ENCODE measurements around the gene CACNA1A. TPM values are rescaled to one million over a fixed set of nuclear protein-coding genes. Genes with fewer than 3 reads are reported as not detected.
"Not testable (repeated sequence)": the region's sequence is repeated elsewhere in the genome, so short reads cannot be mapped to it uniquely, and the experiment has no call there.

The CACNA1A gene
- total and polyA plus RNA-seq, 2 of the 13 experiments (the other 11 are each of a cell fraction or from before 2014, with no cell fraction given) = not detected

- FAIRE-seq (no peak), ATAC-seq (no peak)
- 1% methylated on average over 6 of the region's 6 CpGs for WGBS (ENCODE audit: low lambda C conversion rate)
Observed at GRCh38 chr19:13530720-13531119, 24.4 kb upstream of the CACNA1A start.

GRCh38 chr19:13529721-13530120 lies 23.4 kb upstream of the CACNA1A start:
- POLR2A ChIA-PET; in situ Hi-C loops (cut with HindIII; ENCODE audit: extremely low pct_ligation_motif_present, low pct_unique_long_range_greater_than_20kb); CTCF ChIA-PET (ENCODE audit: low intra/inter-chr PET ratio, low total read pairs); H3K4me2 ChIP-seq (ENCODE audit: low read depth, low read length); ATAC-seq; BruUV-seq (replicated peaks); H3K36me3 ChIP-seq (replicated peaks in 1 of 2; ENCODE audit: control insufficient read depth in 1 of 2, insufficient read depth in 2 of 2, low read length in 2 of 2); H3K27me3 ChIP-seq (ENCODE audit: control insufficient read depth in 1 of 2, insufficient read depth in 2 of 2, low read length in 2 of 2); H3K4me1 ChIP-seq (ENCODE audit: insufficient read depth, low read length); H3K9me3 ChIP-seq (ENCODE audit: low read length); DNase-seq (ENCODE audit: low spot score); intact Hi-C loops (cut with micrococcal nuclease; ENCODE audit: unreplicated experiment); H3K9ac ChIP-seq (ENCODE audit: insufficient read depth, low read depth, low read length); H2AFZ ChIP-seq (ENCODE audit: low read length); H3K79me2 ChIP-seq (ENCODE audit: insufficient read depth, low read length); H3K27ac ChIP-seq (ENCODE audit: extremely low read length, insufficient read depth, low read length); H3K4me3 ChIP-seq (replicated peaks in 1 of 3; ENCODE audit: insufficient read depth in 1 of 3, low read depth in 2 of 3, low read length in 3 of 3); H4K20me1 ChIP-seq (ENCODE audit: insufficient read depth, low read length); FAIRE-seq: not testable (repeated sequence)
- 53% methylated on average over 2 of the region's 2 CpGs for WGBS (ENCODE audit: low lambda C conversion rate)

More at GRCh38 chr19:13530720-13531119, 24.4 kb upstream of the CACNA1A start:
- H2AFZ ChIP-seq (ENCODE audit: low read length) = no peak overlapping the region
- ChIA-PET POLR2A (no interaction called here), CTCF (ENCODE audit: low intra/inter-chr PET ratio, low total read pairs) (no interaction called here)
- H3K4me3 ChIP-seq (replicated peaks in 1 of 3; ENCODE audit: insufficient read depth in 1 of 3, low read depth in 2 of 3, low read length in 3 of 3) = no peak overlapping the region
- DNase-seq (ENCODE audit: low spot score) = no peak
- no peaks in the 10 kb centered on the region for H4K20me1 ChIP-seq (ENCODE audit: insufficient read depth, low read length)
- no peak overlapping the region for H3K4me2 ChIP-seq (ENCODE audit: low read depth, low read length)
- no peaks in the 10 kb centered on the region for H3K36me3 ChIP-seq (replicated peaks in 1 of 2; ENCODE audit: control insufficient read depth in 1 of 2, insufficient read depth in 2 of 2, low read length in 2 of 2)
- H3K4me1 ChIP-seq (ENCODE audit: insufficient read depth, low read length) = no peaks in the 10 kb centered on the region
- H3K9ac ChIP-seq (ENCODE audit: insufficient read depth, low read depth, low read length) = no peak overlapping the region
- H3K79me2 ChIP-seq (ENCODE audit: insufficient read depth, low read length) = no peaks in the 10 kb centered on the region
- in situ Hi-C loops (cut with HindIII; ENCODE audit: extremely low pct_ligation_motif_present, low pct_unique_long_range_greater_than_20kb) = no loop called here
- TF ChIP-seq MNT (IDR thresholded peaks at IDR 0.05) = peak; percentile 38
- no peak for TF ChIP-seq FOXM1 (CRISPR knock-in tag; IDR thresholded peaks at IDR 0.05)
- intact Hi-C loops (cut with micrococcal nuclease; ENCODE audit: unreplicated experiment) = no loop called here
- no TSS peak for BruUV-seq (replicated peaks)
- H3K27ac ChIP-seq (ENCODE audit: extremely low read length, insufficient read depth, low read length) = no peak overlapping the region
- peaks cover 0 to 3% of the 10 kb centered on the region in 2 experiments; a peak in 1 of 5 replicates for H3K27me3 ChIP-seq (ENCODE audit: control insufficient read depth in 1 of 2, insufficient read depth in 2 of 2, low read length in 2 of 2)
- no peaks in the 10 kb centered on the region for H3K9me3 ChIP-seq (ENCODE audit: low read length)

Measured in HepG2 (cell line).